HG03066 (cell line): ENCODE measurements around the gene TXNRD2.

Experiments
- ATAC-seq: cut with Tn5 transposase; IDR thresholded peaks from one replicate; pipeline ENCODE4 v1.9.1; 2021; ENCODE audit warnings: low read depth; ENCODE audit not compliant: unreplicated experiment

The TXNRD2 gene

DNA sequence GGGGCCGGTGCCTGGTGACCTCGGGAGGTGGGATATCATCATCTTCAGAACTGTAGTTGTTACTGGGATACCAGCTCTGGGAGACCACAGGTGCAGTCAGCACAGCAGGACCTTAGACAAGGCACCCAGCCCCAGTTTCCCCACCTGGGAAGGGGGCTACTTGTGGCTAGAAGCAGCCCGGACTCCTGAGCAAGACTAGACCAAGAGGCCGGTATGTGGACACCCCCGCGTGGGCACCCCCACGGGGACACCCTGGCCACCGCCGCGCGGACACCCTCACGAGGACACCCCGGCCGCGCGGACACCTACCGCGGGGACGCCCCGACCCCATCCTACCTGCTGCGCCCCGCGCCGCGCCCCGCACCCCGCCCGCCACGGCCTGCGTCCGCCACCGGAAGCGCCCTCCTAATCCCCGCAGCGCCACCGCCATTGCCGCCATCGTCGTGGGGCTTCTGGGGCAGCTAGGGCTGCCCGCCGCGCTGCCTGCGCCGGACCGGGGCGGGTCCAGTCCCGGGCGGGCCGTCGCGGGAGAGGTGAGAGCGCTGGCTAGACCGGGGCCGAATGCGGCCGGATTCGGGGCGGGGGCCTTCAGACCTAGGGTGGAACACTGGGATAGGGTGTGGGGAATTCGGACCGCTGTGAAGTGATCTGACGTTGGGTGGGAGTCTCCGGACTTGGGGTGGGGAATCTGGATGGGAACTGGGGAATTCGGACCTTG is at the start of gene TXNRD2, which contains the start of gene COMT:
TSS of gene TXNRD2 (minus strand) at position 454 of the 718 bp plus-strand sequence. CDS start at position 439, 15 bp downstream.
TSS of gene COMT (plus strand) at position 408 of the 718 bp plus-strand sequence. CDS start 20,755 bp downstream, outside the sequence.
- no peak for ATAC-seq

DNA sequence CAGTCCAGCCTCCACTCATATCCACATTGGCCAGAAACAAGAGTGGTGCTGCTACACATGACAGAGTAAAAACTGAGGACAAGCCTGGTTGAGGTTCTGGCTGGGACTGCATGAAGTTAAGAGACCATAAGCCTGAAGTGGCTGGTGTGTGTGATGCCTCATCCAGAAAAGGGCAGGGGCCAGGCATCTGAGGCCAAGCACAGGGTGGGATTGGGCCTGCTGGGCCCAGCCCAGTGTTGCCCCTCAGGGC is 49.7 kb upstream of the TXNRD2 start:
- no peak for ATAC-seq

DNA sequence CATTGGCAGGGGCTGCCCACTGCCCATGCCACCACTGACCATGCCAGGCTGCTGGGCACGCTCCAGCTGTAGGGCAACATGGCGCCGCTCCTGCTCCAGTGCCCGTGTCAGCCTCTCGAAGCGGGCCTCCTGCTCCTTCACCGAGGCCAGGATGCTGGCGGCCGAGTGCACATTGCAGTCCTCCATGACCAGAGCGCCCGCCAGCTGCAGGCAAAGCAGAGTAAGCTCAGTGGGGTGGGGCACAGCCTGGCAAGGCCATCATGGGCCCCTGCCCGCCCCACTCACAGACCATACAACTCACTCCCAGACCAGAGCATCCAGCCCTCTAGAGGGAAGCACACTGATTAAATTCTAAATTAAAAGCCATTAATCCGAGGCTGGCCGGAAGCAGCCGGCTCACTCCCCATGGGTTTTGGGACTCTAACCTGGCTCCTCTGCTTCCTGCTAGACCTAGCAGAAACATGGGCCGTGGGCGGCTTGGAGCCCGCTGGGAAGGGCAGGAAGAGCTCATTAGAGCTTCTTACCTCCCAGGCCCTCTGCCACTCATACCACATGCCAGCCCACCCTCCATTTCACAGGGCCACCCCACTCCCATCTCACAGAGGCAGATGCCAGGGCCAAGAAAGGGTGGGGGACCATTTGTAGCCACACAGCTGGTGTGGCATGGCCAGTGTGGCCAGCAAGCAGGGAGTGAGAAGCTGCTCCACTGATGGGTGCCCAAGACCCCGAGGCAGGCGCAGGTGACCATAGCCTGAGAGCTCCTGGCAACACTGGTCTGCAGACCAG is 49.2 kb upstream of the TXNRD2 start:
- no peak for ATAC-seq

DNA sequence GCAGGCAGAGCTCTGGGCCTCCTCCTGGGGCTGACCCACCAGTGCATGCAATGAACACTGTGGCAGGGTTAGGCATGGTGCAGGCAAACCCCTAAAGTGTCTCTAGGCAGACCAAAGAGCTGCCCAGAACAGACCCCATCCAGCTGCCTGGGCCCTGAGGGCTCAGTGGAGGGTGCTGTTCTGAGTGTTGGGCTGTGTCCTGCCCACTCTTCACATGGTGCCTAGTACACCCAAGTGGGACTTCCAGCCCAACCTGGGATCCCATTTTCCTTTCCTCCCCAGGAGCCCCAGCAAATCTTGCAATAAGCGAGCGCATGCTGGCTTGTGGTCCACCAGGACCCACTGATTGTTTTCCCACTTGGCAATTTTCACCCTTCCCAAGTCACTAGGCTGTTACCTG is 48.6 kb upstream of the TXNRD2 start:
- no peak for ATAC-seq

DNA sequence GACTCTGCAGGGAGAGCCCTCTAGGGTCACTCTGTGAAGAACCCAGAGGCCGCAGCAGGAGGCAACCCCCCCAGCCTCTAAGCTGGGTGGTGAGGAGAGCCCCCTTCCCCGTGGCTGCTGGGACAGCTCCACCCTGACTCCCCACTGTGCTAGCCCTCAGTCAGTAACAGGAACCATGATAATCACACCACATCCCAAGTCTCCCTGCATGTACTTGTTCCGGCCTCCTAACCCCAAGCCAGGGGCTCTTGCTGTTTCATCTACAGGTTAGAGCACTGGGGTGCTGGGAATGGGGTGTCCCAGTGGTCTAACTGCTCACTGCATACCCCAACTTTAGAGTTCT is 48.1 kb upstream of the TXNRD2 start:
- no peak for ATAC-seq

DNA sequence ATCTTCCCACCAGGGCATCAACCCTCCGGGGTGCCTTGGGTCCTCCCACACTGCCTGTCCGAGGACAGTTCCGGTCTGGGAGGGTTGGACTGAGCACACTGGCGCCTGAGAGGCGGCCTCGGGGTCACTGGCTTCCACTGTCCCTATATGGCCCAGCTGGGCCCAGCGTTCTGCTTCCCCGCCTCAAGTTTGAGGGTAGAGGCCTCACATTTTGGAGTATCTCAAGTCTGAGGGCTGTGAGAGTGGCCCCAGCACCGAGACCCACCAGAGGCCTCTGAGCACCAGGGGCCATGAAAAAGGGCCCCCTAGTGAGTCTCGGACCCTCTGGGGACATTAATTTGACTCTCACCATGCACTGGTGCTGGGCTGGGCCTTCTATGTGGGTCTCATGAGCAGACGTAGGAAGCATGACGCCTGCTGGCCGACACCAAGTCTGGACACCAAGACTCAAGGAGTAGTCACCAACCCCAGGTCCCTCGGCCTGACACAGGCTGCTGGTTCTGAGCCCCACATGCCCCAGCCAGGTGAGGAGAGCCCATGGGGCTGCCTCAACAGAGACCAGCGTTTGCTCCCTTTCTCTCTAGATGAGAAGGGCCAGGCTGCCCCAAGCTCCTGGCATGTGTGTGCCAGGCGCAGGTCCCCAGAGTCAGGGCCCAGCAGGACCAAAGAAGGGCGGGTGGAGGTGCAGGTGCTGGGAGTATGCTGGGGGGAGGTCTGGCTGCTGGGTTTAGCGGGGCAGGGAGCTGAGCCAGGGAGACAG is 47.5 kb upstream of the TXNRD2 start:
- no peak for ATAC-seq

DNA sequence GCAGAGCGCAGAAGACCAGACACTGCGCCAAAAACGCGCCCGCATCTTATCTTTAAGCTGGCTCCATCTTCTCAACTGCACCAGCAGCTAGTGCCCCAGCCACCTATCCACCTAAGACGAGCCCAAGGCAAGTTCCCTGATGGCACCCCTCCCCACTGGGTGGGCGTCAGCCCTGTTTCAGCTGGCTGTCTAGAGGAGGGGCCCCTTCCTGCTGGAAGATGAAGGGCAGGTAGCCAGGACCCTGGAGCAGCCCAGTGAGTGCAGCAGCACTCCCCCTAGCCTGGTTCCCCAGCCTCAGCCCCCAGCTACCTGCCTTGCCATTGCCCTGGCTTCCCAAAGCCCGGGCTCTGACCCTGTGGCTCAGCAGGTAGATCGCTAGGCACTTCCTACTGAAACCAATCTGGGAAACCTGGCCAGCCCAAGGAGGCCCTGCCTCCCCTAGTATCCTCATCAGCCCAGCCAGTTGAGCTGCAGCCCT is 46.8 kb upstream of the TXNRD2 start:
- no peak for ATAC-seq

DNA sequence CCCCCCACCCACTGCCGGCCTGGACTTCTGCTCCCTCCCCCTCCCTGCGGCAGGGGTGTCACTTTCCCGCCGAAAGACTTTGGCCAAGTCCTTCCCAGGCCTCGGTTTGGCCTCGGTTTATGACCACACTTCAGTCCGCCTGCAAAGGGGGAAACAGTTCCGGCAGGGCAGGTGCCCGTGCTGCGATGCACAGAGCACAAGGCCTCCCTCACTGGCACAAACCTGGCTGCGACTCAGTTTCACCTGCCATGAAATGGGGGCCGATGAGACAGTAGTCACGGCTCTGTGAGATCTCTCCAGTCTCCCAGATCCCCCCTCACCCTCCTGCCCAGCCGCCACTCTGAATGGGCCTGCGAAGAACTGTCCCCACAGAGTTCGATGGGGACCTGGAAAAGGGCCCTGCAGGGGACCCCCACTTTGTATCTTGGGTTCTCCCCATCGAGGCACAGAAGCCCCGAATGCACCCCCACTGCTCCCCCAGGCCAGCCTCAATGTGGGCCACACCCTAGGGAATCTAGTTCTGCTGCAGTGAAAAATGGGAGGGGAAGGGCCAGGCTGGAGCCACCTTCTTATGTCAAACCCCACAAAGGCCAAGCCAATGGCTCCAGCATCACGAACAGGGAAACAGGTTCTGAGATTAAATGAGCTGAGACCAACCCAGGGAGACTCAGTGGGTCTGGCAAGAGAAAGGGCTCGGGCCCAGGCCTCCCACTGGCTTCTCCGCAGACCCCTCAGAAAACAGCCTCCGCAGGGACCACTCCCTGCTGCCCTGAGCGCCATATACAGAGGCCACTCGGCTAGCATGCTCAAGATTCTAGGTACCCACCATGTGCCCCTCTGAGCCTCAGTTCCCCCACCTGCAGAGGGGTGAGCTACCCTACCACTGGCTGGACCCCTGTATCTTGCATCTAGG is 46.0 kb upstream of the TXNRD2 start:
- ATAC-seq, result no peak

DNA sequence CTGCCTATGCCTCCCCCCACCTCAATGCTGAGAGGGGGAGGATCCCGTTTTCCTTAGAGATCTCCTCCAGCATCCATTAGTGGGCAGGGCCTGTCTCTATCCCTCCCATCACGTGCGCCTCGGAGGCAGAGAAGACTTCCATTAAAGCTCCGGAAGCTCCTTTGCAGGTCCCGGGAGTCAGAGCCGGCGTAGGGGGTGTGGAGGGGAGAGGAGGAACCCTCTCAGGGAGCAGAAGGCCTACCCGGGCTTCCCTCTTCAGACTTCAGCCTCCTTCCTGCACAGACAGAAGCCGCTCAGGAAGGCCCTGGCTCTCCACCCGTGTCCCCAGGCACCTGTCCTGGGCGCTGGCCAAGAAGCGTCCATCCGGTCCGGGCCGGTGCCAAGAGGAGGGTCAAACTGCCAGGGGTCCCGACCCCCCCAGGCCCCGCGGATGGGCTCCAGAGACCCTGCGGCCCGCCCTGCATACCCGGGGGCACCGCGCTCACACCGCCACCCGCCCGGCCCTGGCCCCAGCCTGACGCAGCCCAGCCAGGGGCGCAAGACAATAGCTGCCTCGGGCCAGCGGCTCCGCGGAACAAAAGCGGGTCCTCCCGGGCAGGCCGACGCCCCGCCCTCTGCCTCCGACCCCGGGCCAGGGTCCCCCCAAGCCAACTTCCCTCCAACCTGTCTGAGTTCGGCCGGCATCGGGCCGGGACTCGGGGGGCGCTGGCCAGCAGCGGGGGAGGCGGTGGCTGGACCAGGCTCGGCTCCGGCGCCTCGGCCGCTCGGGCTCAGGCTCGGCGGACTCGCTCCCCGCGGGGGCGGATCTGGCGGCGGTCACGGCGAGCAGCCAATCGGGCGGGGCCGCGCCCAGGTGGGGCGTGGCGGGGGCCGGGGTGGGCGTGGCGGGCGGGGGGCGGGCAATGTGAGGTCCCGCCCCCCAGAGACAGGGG is 45.1 kb upstream of the TXNRD2 start:
- ATAC-seq, result peak; percentile 66

DNA sequence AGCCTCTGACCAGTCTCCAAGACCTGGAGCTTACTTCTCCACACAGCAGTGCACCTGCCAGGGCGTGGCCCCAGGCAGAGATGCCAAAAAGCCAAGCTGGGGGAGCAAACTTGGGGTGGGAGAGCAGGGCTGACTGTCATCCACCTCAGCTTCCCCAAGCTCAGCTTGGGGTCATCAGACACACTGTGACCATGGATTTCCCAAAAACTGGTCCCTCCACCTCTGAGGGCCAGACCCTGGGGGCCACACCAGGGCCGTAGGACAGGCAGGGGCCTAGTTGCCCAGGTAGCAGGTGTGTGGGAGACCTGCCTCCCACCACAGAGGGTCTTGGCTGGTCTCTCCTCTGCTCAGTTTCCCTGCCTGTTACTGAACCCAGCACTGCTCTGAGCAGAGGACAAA is 44.4 kb upstream of the TXNRD2 start:
- no peak for ATAC-seq

DNA sequence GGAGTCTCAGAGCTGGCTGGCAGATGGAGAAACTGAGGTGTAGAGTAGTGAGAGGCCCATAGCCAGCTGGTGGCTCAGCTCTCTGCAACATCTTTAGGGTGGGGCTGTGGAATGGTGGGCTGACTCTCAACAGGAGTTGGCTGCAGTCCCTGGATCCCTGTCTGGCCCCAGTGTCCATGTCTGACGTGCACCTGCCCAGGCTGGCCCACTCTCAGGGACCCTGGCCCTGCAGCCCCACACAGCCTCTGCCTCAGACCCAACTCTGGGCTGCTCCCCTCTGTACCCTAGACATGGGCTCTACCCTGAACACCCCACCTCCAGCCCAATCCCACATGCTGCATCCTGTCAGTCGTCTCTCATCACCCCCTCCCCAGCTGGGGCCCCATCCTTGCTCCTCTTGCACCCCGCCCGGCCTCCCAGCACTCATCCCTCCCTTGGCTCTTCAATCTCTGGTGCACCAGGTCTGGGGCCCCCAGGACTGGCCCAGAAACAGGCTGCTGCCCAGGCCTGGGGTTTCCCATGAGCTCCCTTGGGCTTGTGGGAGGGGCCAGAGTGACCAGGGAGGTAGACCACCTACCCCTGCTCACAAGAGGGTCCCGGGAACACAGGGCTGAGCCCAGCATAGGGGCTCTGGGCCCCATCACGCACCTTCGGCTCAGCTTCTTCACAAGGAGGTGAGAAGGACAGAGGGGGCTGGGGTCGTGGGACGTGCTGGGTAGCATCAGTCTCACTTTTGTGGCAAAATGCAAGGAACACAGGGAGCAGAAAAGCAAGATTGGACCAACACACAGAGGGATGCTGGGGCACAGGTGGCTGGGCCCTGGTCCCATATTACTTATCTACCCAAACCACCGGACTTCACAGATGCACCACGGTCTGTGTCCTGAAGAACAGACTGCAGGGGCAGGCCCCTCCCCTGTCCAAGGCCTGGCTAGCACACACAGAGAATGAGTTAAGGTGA is 43.5 kb upstream of the TXNRD2 start:
- ATAC-seq, result no peak

DNA sequence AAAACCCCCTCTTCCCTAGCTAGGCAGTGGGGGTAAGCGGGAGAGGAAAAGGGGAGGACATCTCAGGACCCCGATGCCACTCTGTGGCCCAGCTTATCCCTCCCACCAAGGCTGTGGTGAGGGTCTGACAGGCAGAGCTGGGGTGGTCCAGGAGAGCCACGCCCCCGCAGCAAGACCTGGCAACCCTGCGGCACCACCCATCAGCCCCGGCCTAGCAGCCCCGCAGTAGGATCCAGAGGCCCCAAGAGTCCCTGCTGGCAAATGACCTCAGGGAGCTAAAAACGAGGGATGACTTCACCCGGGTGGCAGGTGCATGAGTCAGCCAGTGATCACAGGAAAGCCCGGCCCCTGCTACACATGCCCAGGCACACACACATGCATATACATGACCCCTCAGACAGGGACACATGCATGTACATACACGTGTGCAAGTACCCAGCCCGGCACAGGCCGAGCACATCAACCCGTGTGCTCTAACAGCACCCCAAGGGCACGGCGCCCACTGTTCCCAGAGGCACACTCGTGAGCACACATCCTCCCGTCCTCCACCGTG is 42.7 kb upstream of the TXNRD2 start:
- no peak for ATAC-seq

DNA sequence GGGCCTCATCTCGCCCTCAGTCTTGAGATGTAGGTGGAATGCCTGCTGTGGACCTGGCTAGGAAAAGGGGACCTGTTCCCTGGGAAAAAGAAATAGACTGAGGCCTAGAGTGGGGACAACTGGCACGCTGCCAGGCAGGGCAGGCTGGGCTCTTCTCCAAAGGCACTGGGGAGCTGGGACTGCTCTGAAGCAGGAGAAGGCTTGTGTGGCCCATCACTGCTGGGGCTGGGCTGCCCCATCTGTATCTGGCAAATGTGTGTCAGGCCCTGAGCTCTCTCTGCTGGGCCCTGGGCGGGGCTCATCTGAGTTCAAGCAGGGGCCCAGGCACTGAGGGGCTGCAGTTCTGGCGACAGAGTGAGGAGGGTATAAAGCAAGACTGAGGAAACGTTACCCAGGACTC is 42.1 kb upstream of the TXNRD2 start:
- ATAC-seq, result no peak

DNA sequence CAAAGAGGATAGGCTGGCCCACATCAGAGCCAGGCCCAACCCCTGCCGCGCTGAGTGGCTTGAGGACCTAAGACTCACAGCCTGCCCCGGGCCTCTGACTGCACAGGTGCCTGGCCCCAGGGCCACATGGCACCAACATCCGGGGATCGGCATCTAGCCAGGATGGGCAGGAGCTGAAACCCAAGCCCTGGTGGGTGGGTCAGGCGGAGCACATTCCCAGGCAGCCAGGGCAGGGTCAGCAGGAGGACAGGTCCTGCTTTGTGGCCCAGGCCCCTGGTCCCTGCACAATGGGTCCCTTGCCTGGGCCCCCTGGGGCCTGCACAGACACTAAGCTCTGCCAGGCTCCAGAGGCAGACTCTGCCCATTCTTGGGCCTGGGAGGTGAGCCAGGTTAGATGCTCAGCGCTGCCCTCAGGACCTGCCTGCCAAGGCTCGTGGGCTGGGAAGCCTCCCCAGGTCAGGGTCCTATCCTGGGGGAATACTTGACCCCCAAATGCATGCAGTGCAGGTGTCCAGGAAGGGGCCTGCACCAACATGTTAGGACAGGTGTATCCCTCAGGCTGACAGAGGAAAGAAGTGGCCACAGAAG is 41.5 kb upstream of the TXNRD2 start:
- ATAC-seq, result no peak

DNA sequence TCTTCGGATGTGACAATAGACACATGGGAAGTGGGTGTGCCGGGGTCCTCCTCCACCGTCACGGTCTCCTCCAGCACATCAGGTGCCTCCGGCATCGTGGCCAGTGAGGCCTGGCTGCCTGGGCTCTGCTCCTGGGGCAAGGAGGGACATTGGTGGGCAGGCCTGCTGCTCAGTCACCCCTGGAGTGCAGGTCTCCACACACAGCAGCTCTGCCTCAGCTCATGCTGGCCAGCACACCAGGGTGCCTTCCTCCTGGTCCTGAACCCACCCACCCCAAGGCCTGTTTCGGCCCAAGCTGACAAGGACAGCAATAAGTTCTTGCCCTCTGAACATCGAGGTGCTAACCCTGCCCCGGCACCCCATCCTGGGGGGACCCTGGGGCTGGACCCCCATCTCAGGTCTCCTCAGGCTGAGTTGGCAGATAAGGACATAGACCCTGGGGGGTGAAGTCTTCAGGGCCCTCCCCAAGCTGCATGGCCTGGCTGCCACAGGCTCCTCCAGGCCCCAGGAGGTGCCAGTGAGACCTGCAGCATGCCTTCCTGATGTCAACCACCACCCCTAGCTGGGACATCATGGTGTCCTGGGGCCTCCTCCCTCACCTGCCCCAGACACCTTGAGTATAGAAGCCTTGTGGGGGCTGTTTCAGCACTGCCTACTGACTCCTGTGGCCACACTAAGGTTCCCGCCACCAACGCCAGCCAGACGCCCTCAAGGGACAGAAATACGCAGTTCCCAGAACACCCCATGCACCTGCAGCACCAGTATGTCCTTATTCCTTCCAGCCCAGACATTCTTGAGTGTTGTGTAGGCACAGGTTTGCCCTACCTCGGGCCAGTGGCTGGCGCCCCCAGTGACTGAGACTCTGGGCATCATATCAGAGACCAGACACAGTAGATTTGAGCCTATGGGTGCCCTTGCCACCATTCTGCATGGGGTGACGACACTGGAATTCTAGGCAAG is 40.6 kb upstream of the TXNRD2 start:
- ATAC-seq, result no peak

DNA sequence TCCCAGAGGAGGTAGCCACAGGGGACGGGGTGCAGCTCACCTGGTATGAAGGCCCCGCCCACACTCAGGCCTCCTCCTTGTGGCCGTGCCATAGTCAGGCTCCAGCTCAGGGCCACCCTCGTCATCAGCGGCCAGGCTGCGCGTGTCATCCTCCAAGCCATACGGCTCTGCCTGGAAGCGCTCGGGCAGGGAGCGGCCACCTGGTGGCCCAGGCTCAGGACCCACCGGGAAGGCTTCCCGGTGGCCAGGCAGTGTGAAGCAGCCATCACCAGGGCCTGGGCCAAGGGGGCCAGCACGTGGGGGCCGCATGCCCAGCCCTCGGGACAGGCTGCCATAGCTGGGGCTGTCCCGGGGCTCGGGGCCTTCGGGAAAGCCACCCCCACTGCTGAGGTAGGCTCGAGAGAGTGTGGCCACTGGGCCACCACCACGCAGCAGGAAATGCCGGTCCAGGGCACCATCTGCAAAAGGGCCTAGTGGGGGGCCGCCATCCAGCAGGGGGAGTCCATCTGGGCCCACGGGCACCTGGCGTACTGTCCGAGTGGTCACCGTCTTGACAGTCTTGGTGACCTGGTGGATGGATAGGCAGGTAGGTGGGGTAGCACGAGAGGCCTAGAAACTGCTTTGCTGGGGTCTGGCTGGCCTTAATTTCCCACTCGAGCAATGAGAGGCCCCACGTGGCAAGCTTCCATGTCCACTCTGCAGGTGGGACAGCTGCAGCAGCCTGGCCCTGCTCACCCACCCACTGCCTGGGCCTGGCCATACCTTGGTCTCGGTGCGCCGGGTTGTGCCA is 39.7 kb upstream of the TXNRD2 start:
- ATAC-seq, result no peak
